Measurements from ENCODE around the gene ADIPOR2.

- TF ChIP-seq GATA2 (IDR thresholded peaks at IDR 0.05; ENCODE audit: low read depth, low read length) (no peak), GATA3 (IDR thresholded peaks at IDR 0.05; ENCODE audit: low read depth, low read length) (no peak)
Observed at GRCh38 chr12:1767407-1768090, 76.7 kb downstream of the ADIPOR2 start.
